Osteocyte (in vitro differentiated cells): ENCODE data around the gene ZNF140. TPM values are rescaled to one million over a fixed set of nuclear protein-coding genes. Genes with fewer than 3 reads are reported as not detected.

ENCODE experiments used
- total RNA-seq: library from RNA; stranded (reverse); gene quantifications from 2 replicates; pipeline ENCODE4 v1.2.1, GENCODE V29; 2021

ZNF140 gene
- total RNA-seq, 1 donor from 2014 or later, result 19.6 TPM

Other genes starting within 250 kb of the ZNF140 start
- gene CHFR, start 193.3 kb upstream of the ZNF140 start, total RNA-seq, result 58.4 and 63.3 TPM in 2 replicates
- 17.8 and 19.1 TPM in 2 replicates for gene ZNF605, start 124.6 kb upstream of the ZNF140 start, total RNA-seq
- gene ZNF26, start 94.6 kb upstream of the ZNF140 start, total RNA-seq, result 13.6 and 16.3 TPM in 2 replicates
- gene ZNF84, start 43.4 kb upstream of the ZNF140 start, total RNA-seq, result 43.5 and 44.8 TPM in 2 replicates
- gene ZNF891, start 49.4 kb downstream of the ZNF140 start, total RNA-seq, result 2.1 and 2.3 TPM in 2 replicates
- gene ZNF10, start 49.7 kb downstream of the ZNF140 start, total RNA-seq, result 17.3 and 18.4 TPM in 2 replicates
- gene ZNF268, start 100.6 kb downstream of the ZNF140 start, total RNA-seq, result 19.1 and 25.0 TPM in 2 replicates
- gene ANHX, start 155.0 kb downstream of the ZNF140 start, total RNA-seq, result not detected in 2 replicates